D721Med (cell line): ENCODE measurements around the gene ZER1.

Experiments
- DNase-seq: peaks from one replicate; pipeline ENCODE4 v3.0.0; 2011; ENCODE audit warnings: low spot score; ENCODE audit not compliant: insufficient read length
- FAIRE-seq: peaks from 2 replicates; lab custom pipeline; 2011; peaks lifted over from hg19 to GRCh38; lab: Jason Lieb, UNC
- TF ChIP-seq, protein P1 (sequence below): IDR thresholded peaks from 2 replicates; pipeline ENCODE4 v1.5.1; 2012; ENCODE audit warnings: mild to moderate bottlenecking, control low read depth; ENCODE audit not compliant: insufficient read depth; ENCODE audit errors: missing control alignments

Gene ZER1

DNA sequence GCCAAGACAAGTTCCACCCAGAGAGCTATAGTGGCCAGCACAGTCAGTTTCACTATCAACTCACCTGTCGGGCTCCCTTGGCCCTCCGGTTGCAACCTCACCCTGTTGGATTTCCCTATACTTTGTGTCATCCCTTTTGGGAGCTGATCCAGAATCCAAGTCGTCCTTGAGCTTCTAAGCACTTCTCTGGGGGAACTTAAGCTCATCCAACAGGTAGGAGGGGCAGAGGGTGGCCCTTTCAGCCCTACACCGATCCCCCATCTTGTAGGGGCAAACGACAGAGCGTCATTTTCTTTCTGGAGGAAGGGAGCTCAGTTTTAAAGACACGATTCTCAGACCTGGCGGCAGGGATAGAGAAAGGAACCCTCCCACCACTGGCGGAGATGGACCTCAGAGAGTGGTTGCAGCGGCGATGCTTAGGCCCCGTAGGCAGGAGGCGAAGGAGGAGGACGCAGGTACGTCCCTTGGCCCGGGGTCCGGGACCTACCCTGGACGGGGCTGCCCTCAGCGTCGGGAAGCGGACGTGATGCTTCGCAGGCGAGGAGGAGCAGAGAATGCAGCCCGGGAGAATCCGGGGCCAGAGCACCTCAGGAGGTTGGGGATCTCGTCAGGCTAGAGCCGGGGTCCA is 519 bp downstream of the ZER1 start:
- TF ChIP-seq, protein P1, sequence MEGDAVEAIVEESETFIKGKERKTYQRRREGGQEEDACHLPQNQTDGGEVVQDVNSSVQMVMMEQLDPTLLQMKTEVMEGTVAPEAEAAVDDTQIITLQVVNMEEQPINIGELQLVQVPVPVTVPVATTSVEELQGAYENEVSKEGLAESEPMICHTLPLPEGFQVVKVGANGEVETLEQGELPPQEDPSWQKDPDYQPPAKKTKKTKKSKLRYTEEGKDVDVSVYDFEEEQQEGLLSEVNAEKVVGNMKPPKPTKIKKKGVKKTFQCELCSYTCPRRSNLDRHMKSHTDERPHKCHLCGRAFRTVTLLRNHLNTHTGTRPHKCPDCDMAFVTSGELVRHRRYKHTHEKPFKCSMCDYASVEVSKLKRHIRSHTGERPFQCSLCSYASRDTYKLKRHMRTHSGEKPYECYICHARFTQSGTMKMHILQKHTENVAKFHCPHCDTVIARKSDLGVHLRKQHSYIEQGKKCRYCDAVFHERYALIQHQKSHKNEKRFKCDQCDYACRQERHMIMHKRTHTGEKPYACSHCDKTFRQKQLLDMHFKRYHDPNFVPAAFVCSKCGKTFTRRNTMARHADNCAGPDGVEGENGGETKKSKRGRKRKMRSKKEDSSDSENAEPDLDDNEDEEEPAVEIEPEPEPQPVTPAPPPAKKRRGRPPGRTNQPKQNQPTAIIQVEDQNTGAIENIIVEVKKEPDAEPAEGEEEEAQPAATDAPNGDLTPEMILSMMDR, result no peak
- DNase-seq (peak; percentile 46), FAIRE-seq (no peak)

DNA sequence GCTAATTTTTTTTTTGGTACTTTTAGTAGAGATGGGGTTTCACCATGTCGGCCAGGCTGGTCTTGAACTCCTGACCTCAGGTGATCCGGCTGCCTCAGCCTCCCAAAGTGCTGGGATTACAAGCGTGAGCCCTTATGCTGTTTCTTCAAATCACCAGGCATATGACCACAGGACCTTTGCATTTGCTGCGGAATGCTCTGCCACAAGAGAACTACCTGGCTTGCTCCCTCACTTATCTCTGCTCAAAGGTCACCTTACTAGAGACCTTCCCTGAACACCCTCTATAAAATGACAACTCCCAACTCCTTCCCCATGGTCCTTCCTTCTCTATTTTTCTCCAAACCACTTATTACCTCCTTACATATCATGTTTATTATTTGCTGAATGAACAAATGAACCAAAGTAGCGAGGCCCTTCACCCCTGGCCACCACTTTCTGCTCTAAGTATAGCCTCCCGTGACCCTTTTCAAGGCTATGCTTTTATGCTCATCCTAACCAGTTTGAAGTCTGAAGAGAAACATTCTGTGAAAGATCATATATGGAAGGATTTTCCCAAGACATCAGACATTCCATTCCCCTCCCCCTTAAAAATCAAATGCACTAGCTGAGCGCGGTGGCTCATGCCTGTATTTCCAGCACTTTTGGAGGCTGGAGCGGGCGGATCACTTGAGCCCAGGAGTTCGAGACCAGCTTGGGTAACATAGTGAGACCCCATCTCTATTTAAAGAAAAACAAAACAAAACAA is 1.3 kb downstream of the ZER1 start:
- no peak for FAIRE-seq

DNA sequence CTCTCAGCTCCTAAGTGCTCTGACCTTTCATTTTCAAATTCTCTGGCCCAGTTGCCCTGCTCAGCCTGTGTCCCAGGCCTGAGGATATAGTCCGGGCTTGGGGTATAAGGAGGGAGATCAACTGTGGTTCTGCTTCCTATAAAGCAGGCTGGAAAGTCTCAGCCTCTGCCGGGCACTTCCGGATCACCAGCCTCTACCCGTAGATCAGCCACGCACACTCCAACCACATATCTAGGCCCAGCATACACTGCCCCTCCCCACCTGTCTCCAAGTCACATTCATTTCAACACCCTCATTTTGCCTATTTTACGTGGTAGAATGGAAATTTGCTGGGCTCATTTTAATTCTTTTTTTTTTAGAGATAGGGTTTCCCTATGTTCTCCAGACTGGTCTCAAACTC is 3.1 kb downstream of the ZER1 start:
- FAIRE-seq (no peak), DNase-seq (no peak)
- TF ChIP-seq, protein P1, result no peak

More for the DNA sequence above, 1.3 kb downstream of the ZER1 start:
- DNase-seq, result no peak
- TF ChIP-seq, protein P1, result no peak

DNA sequence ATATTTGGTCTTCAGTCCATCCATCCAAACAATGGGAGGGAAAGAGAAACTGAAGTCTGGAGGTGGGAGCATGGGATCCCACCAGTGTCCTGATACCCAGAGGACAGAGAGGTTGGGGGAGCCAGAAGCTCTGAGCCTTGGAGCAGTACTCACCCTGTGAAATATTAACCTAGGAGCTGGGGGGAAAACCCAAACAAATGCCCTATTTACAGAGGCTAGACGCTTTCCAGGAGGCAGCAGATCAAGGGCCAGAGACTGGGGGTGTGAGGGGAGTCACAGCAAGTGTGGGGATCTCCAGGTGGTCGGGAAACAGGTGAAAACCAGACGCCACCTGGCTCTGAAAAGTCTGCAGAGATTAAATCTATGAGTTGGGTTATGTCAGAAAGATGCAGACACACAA is 6.2 kb downstream of the ZER1 start:
- TF ChIP-seq, protein P1, result no peak
- FAIRE-seq, result no peak
- DNase-seq, result no peak

DNA sequence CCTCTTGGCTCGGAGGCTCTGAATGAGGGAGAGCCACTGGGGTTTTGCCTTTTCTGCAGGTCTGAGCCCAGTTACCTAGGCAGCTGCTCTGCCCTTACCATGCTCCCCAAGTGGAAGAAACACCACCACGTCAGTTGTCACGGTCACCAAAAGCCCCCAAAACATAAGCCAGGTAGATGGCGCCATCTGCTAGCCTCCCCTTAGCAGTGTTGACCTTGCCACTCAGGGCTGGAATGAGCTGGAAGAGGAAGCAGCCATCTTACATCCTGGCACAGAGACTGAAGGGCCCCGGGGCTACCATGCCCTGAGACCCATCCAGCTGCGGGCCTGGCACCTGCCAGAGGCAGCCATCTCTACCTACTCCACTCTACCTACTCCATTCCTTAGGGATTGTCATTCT is 7.4 kb downstream of the ZER1 start:
- TF ChIP-seq, protein P1, result no peak

DNA sequence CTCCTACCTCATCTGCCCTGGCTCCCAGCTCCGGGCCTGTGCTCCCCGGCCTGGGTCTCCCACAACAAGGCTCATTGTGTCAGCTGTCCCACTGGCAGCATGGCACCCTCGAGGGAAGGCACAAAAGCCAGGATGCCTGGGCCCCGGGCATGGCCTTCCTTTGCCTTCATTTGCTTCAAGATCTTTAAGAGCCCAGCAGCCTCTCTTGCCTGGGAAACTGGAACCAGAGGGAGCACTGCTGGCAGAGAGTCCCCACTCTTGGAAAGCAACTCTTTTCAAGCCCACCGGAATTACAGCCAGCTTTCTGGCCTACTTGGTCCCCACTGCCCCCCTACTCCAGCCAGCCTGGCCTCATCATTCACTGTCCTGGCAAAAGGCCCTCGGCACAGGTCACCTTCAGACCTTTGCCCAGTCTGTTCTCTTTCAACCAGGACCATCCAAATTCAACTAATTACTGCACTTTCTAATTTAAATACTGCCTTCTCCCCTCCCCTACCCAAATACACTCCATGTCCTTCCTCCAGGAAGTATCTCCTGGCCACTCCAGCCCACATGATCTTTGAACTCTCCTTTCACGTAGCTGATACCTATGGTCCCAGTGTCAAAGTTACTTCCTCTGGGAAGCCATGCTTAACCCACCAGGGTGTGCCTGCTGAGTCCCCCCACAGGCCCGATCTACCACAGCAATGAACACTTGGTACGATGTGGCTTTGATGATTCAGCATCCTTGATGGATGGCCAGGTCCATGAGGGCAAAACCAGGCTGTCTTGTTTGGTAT is 8.9 kb downstream of the ZER1 start:
- FAIRE-seq (no peak), DNase-seq (no peak)
- TF ChIP-seq, protein P1, result no peak

More for the DNA sequence above, 7.4 kb downstream of the ZER1 start:
- DNase-seq, result no peak
- FAIRE-seq, result no peak
